GM21737 (cell line): ENCODE data around the gene TARP.
A peak's percentile ranks its signal among the peaks of the same experiment; 100 is the strongest.

Experiments used
- ATAC-seq: cut with Tn5 transposase; IDR thresholded peaks from one replicate; pipeline ENCODE4 v1.9.1; 2021; ENCODE audit warnings: mild to moderate bottlenecking, moderate library complexity; ENCODE audit not compliant: unreplicated experiment

TARP gene

DNA sequence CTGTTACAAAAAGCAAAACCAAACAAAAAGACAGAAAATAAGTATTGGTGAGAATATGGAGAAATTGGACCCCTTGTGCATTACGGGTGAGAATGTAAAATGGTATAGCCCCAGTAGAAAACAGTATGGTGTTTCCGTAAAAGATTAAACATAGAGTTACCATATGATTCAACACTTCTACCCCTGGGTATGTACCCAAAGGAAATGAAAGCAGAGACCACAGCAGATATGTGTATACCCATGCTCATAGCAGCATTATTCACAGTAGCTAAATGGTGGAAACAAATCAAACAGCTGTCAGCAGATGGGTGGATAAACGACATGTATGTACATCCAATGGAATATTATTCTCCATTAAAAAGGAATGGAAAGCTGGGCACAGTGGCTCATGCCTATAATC, 53.0 kb downstream of the TARP start:
- ATAC-seq, result no peak

- ATAC-seq, result no peak
Measured at GRCh38 chr7:38217672-38218071, 55.8 kb downstream of the TARP start.

- peak; percentile 85 for ATAC-seq
Measured at GRCh38 chr7:38215735-38216670, 57.4 kb downstream of the TARP start.

DNA sequence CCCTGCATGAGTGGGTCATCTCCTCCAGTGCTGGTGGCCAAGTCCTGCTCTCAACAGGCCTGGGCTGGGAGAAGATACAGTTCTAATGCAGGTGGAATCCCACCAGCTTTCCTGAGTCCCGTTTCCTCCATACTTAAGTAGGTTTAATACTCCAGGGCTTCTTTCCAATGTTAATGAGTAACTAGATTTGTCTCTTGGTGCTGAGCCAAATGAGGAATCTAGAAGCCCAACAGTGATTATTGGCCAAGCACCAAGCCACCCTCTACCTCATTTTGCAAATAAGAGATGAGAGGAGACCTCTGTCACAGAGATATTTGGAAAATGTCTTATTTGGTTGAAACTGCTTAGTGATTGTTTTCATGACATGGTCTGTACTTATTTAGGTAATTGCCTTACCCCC, 58.3 kb downstream of the TARP start:
- no peak for ATAC-seq

GRCh38 chr7:38211940-38212339, 61.5 kb downstream of the TARP start:
- no peak for ATAC-seq

DNA sequence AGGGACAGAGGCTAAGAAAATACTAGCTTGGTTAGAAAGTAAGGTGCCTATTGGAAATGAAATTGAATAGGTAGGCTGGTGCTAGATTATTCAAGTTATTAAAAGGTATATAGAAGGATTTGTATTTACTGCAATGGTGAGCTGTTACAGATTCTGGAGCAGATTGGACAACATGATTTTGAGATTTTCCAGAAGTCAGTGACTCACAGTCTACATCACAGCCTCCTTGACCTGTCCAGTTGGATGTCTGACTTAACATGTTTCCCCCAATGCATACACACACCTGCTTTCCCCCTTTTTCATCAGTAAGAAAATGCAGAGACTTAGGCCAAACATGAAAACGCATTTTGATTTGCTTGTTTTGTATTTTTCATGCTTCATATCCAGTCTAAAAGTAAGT, 62.0 kb downstream of the TARP start:
- ATAC-seq, result no peak
